Prostate gland (tissue), 2 donors: ENCODE measurements around the gene APOD.

Source experiments
- CTCF ChIP-seq, 4 experiments: fragments of 200-600 bp in 2 of 4; fragments of 450-650 bp in 2 of 4; sonication (generic) in 2 of 4; IDR thresholded peaks; 1 replicate in 3 of 4; 2 replicates in 1 of 4; pipeline ENCODE4 v1.5.1; 2016 to 2019; ENCODE audit warnings: antibody characterized with exemption in 4 of 4, mild to moderate bottlenecking in 2 of 4, moderate library complexity in 2 of 4
- POLR2A ChIP-seq: fragments of 450-650 bp; IDR thresholded peaks from one replicate; pipeline ENCODE4 v1.6.1; 2016; ENCODE audit warnings: antibody characterized with exemption, mild to moderate bottlenecking
- POLR2AphosphoS5 ChIP-seq: sonication (generic); formaldehyde crosslinking; IDR thresholded peaks from one replicate; pipeline ENCODE4 v1.6.1; 2017; ENCODE audit warnings: antibody characterized with exemption

- TF ChIP-seq CTCF (IDR thresholded peaks at IDR 0.05) (no peak), POLR2A (no peak), POLR2AphosphoS5 (no peak)
Observed at GRCh38 chr3:195578565-195578964, 5.2 kb downstream of the APOD start.
